WTC11 (cell line): ENCODE data around the gene WBP1L.

Source experiments
- ATF2 ChIP-seq: sonication (generic); formaldehyde crosslinking; IDR thresholded peaks from 2 replicates; pipeline ENCODE4 v1.8.1; 2022; ENCODE audit warnings: low read depth, missing genetic modification reagents, borderline replicate concordance
- ATF6 ChIP-seq: sonication (generic); formaldehyde crosslinking; IDR thresholded peaks from 2 replicates; pipeline ENCODE4 v1.8.1; 2023; ENCODE audit warnings: mild to moderate bottlenecking, missing genetic modification reagents
- CREB1 ChIP-seq: sonication (generic); formaldehyde crosslinking; IDR thresholded peaks from 2 replicates; pipeline ENCODE4 v1.8.0; 2023; ENCODE audit warnings: mild to moderate bottlenecking, missing genetic modification reagents
- CTCF ChIP-seq: fragments of 200-600 bp; IDR thresholded peaks from 2 replicates; pipeline ENCODE4 v1.8.0; 2022; ENCODE audit warnings: antibody characterized with exemption
- GRHL2 ChIP-seq: fragments of 250-450 bp; sonication (Bioruptor Pico); IDR thresholded peaks from 2 replicates; pipeline ENCODE4 v1.8.0; 2022; ENCODE audit warnings: mild to moderate bottlenecking, moderate library complexity; ENCODE audit not compliant: insufficient replicate concordance, severe bottlenecking
- JUN ChIP-seq: sonication (generic); formaldehyde crosslinking; IDR thresholded peaks from 2 replicates; pipeline ENCODE4 v1.8.0; 2023; ENCODE audit warnings: mild to moderate bottlenecking, missing genetic modification reagents
- KAT7 ChIP-seq: sonication (generic); formaldehyde crosslinking; IDR thresholded peaks from 2 replicates; pipeline ENCODE4 v1.8.1; 2023; ENCODE audit warnings: missing genetic modification reagents, mild to moderate bottlenecking, borderline replicate concordance
- MAX ChIP-seq: sonication (generic); formaldehyde crosslinking; IDR thresholded peaks from 2 replicates; pipeline ENCODE4 v1.8.0; 2022; ENCODE audit warnings: mild to moderate bottlenecking, missing genetic modification reagents
- SP1 ChIP-seq: sonication (generic); formaldehyde crosslinking; conservative IDR thresholded peaks from 2 replicates; pipeline ENCODE4 v1.8.1; 2022; ENCODE audit warnings: missing genetic modification reagents
- ZNF263 ChIP-seq: sonication (generic); formaldehyde crosslinking; IDR thresholded peaks from 2 replicates; pipeline ENCODE4 v1.8.1; 2022; ENCODE audit warnings: low read depth, mild to moderate bottlenecking, moderate library complexity, missing genetic modification reagents
- TF ChIP-seq, protein P1 (sequence below): sonication (generic); formaldehyde crosslinking; IDR thresholded peaks from 2 replicates; pipeline ENCODE4 v1.8.0; 2022; ENCODE audit warnings: missing genetic modification reagents
- TF ChIP-seq, protein P2 (sequence below): sonication (generic); formaldehyde crosslinking; conservative IDR thresholded peaks from 2 replicates; pipeline ENCODE4 v1.8.1; 2022; ENCODE audit warnings: mild to moderate bottlenecking, missing genetic modification reagents

DNA sequence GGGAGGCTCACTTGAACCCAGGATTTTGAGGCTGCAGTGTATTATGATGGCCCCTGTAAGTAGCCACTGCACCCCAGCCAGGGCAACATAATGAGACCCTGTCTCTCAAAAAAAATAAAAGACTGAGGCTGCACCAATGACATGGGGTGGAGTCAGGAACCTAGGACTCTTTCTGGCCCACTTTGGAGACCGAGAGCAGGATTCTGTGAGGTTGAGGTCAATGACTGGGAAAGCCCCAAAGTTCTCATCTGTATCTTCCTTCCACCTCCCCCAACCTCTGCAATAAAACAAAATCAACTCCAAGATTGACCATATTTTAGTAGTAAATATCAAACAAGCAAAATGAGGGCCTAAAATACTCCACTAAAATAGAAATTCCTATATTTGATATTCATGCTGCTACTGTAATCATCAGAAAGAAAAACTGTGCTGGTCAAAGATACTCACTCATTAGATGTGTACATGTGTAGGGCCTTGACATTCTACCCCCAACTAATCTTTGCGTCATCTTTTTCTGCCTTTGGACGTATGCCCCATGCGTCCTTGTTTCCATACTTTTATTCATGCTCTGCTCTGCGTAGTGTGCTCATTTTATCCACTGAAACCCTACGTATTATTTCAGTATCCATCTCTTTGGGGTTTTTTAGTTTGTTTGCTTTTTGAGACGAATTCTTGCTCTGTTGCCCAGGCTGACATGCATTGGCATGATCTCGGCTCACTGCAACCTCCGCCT, 23.8 kb downstream of the WBP1L start:
- no peak for TF ChIP-seq CTCF
- TF ChIP-seq ATF2 (CRISPR knock-in tag) = no peak
- TF ChIP-seq, protein P1, sequence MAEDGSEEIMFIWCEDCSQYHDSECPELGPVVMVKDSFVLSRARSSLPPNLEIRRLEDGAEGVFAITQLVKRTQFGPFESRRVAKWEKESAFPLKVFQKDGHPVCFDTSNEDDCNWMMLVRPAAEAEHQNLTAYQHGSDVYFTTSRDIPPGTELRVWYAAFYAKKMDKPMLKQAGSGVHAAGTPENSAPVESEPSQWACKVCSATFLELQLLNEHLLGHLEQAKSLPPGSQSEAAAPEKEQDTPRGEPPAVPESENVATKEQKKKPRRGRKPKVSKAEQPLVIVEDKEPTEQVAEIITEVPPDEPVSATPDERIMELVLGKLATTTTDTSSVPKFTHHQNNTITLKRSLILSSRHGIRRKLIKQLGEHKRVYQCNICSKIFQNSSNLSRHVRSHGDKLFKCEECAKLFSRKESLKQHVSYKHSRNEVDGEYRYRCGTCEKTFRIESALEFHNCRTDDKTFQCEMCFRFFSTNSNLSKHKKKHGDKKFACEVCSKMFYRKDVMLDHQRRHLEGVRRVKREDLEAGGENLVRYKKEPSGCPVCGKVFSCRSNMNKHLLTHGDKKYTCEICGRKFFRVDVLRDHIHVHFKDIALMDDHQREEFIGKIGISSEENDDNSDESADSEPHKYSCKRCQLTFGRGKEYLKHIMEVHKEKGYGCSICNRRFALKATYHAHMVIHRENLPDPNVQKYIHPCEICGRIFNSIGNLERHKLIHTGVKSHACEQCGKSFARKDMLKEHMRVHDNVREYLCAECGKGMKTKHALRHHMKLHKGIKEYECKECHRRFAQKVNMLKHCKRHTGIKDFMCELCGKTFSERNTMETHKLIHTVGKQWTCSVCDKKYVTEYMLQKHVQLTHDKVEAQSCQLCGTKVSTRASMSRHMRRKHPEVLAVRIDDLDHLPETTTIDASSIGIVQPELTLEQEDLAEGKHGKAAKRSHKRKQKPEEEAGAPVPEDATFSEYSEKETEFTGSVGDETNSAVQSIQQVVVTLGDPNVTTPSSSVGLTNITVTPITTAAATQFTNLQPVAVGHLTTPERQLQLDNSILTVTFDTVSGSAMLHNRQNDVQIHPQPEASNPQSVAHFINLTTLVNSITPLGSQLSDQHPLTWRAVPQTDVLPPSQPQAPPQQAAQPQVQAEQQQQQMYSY = no peak
- TF ChIP-seq SP1 = no peak
- TF ChIP-seq GRHL2 (CRISPR knock-in tag) = no peak
- TF ChIP-seq ZNF263 = no peak
- TF ChIP-seq JUN (CRISPR knock-in tag) = no peak
- no peak for TF ChIP-seq CREB1 (CRISPR knock-in tag)
- TF ChIP-seq KAT7 (CRISPR knock-in tag) = no peak
- TF ChIP-seq MAX (CRISPR knock-in tag) = no peak
- TF ChIP-seq, protein P2, sequence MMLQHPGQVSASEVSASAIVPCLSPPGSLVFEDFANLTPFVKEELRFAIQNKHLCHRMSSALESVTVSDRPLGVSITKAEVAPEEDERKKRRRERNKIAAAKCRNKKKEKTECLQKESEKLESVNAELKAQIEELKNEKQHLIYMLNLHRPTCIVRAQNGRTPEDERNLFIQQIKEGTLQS (CRISPR knock-in tag) = no peak
- no peak for TF ChIP-seq ATF6 (CRISPR knock-in tag)
